D721Med (cell line): Measurements from ENCODE around the gene CPEB4.

ENCODE experiments used
- DNase-seq: peaks from one replicate; pipeline ENCODE4 v3.0.0; 2011; ENCODE audit warnings: low spot score; ENCODE audit not compliant: insufficient read length
- FAIRE-seq: peaks from 2 replicates; lab custom pipeline; 2011; peaks lifted over from hg19 to GRCh38; lab: Jason Lieb, UNC
- CTCF ChIP-seq: IDR thresholded peaks from 2 replicates; pipeline ENCODE4 v1.5.1; 2012; ENCODE audit warnings: mild to moderate bottlenecking, control low read depth; ENCODE audit not compliant: insufficient read depth; ENCODE audit errors: missing control alignments

Gene CPEB4

GRCh38 chr5:173885054-173885443 lies 3.1 kb upstream of the CPEB4 start:
- no peak for TF ChIP-seq CTCF
- no peak for FAIRE-seq
- DNase-seq, result no peak

- no peak for FAIRE-seq
- DNase-seq, result no peak
These were observed 2.6 kb upstream of the CPEB4 start for GRCh38 chr5:173885475-173886010.

GRCh38 chr5:173886150-173886549 lies 2.0 kb upstream of the CPEB4 start:
- no peak for TF ChIP-seq CTCF
- DNase-seq (no peak), FAIRE-seq (no peak)

More at GRCh38 chr5:173885475-173886010, 2.6 kb upstream of the CPEB4 start:
- no peak for TF ChIP-seq CTCF

- TF ChIP-seq CTCF, result no peak
- no peak for DNase-seq
- FAIRE-seq, result no peak
These were observed 453 bp downstream of the CPEB4 start for GRCh38 chr5:173888473-173889131.

- DNase-seq, result no peak
These were observed 2.2 kb downstream of the CPEB4 start for GRCh38 chr5:173890195-173890991.

GRCh38 chr5:173891308-173892116 lies 3.4 kb downstream of the CPEB4 start:
- TF ChIP-seq CTCF, result no peak
- DNase-seq, result no peak
- no peak for FAIRE-seq

More at GRCh38 chr5:173890195-173890991, 2.2 kb downstream of the CPEB4 start:
- FAIRE-seq, result no peak
- no peak for TF ChIP-seq CTCF
